Stomach (tissue), 9 donors: ENCODE results near the gene OR51B2. TPM values are rescaled to one million over a fixed set of nuclear protein-coding genes. Genes with fewer than 3 reads are reported as not detected.
"Not testable (repeated sequence)": the region's sequence is repeated elsewhere in the genome, so short reads cannot be mapped to it uniquely, and the experiment has no call there.

ENCODE experiments used
- DNase-seq, 2 donors: peaks; one replicate each; pipeline versions ENCODE4 v3.0.0 to v3.0.0-alpha.2; 2013 to 2019
- H3K27ac ChIP-seq, 5 donors: fragments of 200-600 bp in 4 of 5; sonication (generic) in 4 of 5; one replicate each; pipeline ENCODE4 v1.5.1; 2013 to 2019; ENCODE audit warnings: mild to moderate bottlenecking in 1 of 5, moderate library complexity in 1 of 5
- H3K27me3 ChIP-seq, 3 donors: fragments of 200-600 bp; sonication (generic); one replicate each; pipeline ENCODE4 v1.5.1; 2017 to 2019; ENCODE audit warnings: mixed run types in 1 of 3
- H3K36me3 ChIP-seq, 4 donors: fragments of 200-600 bp; sonication (generic); 1 replicate in 3 of 4; 2 replicates in 1 of 4; pipeline ENCODE4 v1.5.1; 2016 to 2019
- H3K4me1 ChIP-seq, 4 donors: fragments of 200-600 bp; sonication (generic); one replicate each; pipeline ENCODE4 v1.5.1; 2016 to 2019
- H3K4me3 ChIP-seq, 4 donors: fragments of 200-600 bp; sonication (generic) in 3 of 4; one replicate each; pipeline ENCODE4 v1.5.1; 2016 to 2019; ENCODE audit warnings: mild to moderate bottlenecking in 1 of 4
- H3K9me3 ChIP-seq, 4 donors: fragments of 200-600 bp; sonication (generic); one replicate each; pipeline ENCODE4 v1.5.1; 2016 to 2019
- CTCF ChIP-seq, 7 experiments: fragments of 450-650 bp in 4 of 7; fragments of 200-600 bp in 3 of 7; sonication (generic) in 3 of 7; IDR thresholded peaks; one replicate each; pipeline ENCODE4 v1.5.1; 2016 to 2019; ENCODE audit warnings: antibody characterized with exemption in 7 of 7, control low read depth in 2 of 7, mild to moderate bottlenecking in 1 of 7
- EP300 ChIP-seq: sonication (generic); formaldehyde crosslinking; IDR thresholded peaks from one replicate; pipeline ENCODE4 v1.6.1; 2017; ENCODE audit warnings: antibody characterized with exemption
- POLR2A ChIP-seq, 4 donors: fragments of 450-650 bp; IDR thresholded peaks; one replicate each; pipeline ENCODE4 v1.6.1; 2016; ENCODE audit warnings: antibody characterized with exemption in 4 of 4, control low read depth in 2 of 4, mild to moderate bottlenecking in 1 of 4, moderate library complexity in 1 of 4
- POLR2AphosphoS5 ChIP-seq, 3 donors: sonication (generic); formaldehyde crosslinking; IDR thresholded peaks; one replicate each; pipeline ENCODE4 v1.6.1; 2016; ENCODE audit warnings: antibody characterized with exemption in 3 of 3
- WGBS, 5 donors: extraction: QIAGEN DNeasy Blood & Tissue Kit in 3 of 5; methylation state at CpG; one replicate each; pipeline versions ENCODE4 v1.1.5 to v1.1.7; 2013 to 2018; 5-methylcytosine and 5-hydroxymethylcytosine counted together
- intact Hi-C: fragments of 100-400 bp; cut with DNase I; formaldehyde crosslinking; loops from one replicate; pipeline ENCODE4 v1.15.1; 2023; ENCODE audit warnings: low total_unique reads
- polyA plus RNA-seq, 3 donors: library from polyadenylated mRNA; stranded (reverse); fragments of 200-250 nt; gene quantifications; one replicate each; pipeline ENCODE4 v1.2.3, GENCODE V29; 2013
- total RNA-seq, 5 donors: library from RNA; depleted of rRNA; stranded (reverse); fragments of >200 nt; gene quantifications; one replicate each; pipeline versions ENCODE4 v1.1.0 to v1.2.3, GENCODE V29; 2014 to 2016
- donor health status: healthy with polysubstance abuse.
- donor health status: Bipolar disorder and iron deficiency.
- donor health status: healthy.

OR51B2 gene
- total and polyA plus RNA-seq, 8 donors, result 0.92 TPM; not detected in 7

GRCh38 chr11:5366856-5367255, 42.8 kb upstream of the OR51B2 start:
- no peaks in the 10 kb centered on the region for H3K4me1 ChIP-seq
- intact Hi-C loops, result no loop called here
- no peak overlapping the region for H3K4me3 ChIP-seq
- no peaks in the 10 kb centered on the region for H3K36me3 ChIP-seq
- no peaks in the 10 kb centered on the region for H3K27me3 ChIP-seq
- no peak for DNase-seq
- H3K9me3 ChIP-seq, result no peaks in the 10 kb centered on the region
- WGBS, 5 donors, result 12 to 91% (median 58%) methylated on average over 1 of the region's 1 CpG
- TF ChIP-seq CTCF (IDR thresholded peaks at IDR 0.05) (no peak), POLR2A (IDR thresholded peaks at IDR 0.05) (no peak), EP300 (no peak), POLR2AphosphoS5 (IDR thresholded peaks at IDR 0.05) (no peak)
- no peak overlapping the region for H3K27ac ChIP-seq

GRCh38 chr11:5366365-5366764, 42.3 kb upstream of the OR51B2 start:
- H3K36me3 ChIP-seq, H3K27me3 ChIP-seq, intact Hi-C loops, H3K4me3 ChIP-seq, H3K27ac ChIP-seq, H3K9me3 ChIP-seq, H3K4me1 ChIP-seq, DNase-seq: not testable (repeated sequence)
- 78 to 95% (median 87%) methylated on average over 6 of the region's 6 CpGs for WGBS, 5 donors

- Histone ChIP-seq H3K9me3 (no peaks in the 10 kb centered on the region), H3K27me3 (no peaks in the 10 kb centered on the region), H3K4me1 (no peaks in the 10 kb centered on the region), H3K27ac (no peak overlapping the region), H3K36me3 (no peaks in the 10 kb centered on the region), H3K4me3 (no peak overlapping the region)
- WGBS, 5 donors, result 38 to 65% (median 54%) methylated on average over 2 of the region's 2 CpGs
- intact Hi-C loops, result no loop called here
- no peak for TF ChIP-seq POLR2A (IDR thresholded peaks at IDR 0.05)
- no peak for TF ChIP-seq CTCF (IDR thresholded peaks at IDR 0.05)
- TF ChIP-seq EP300, result no peak
- TF ChIP-seq POLR2AphosphoS5 (IDR thresholded peaks at IDR 0.05), result no peak
- DNase-seq, result no peak
These were observed 40.1 kb upstream of the OR51B2 start for GRCh38 chr11:5364214-5364613.

GRCh38 chr11:5363679-5364078, 39.6 kb upstream of the OR51B2 start:
- no peaks in the 10 kb centered on the region for H3K4me1 ChIP-seq
- no peaks in the 10 kb centered on the region for H3K27me3 ChIP-seq
- no peak overlapping the region for H3K27ac ChIP-seq
- no peaks in the 10 kb centered on the region for H3K36me3 ChIP-seq
- H3K9me3 ChIP-seq, result no peaks in the 10 kb centered on the region
- TF ChIP-seq EP300, result no peak
- no peak for TF ChIP-seq POLR2A (IDR thresholded peaks at IDR 0.05)
- no peak for TF ChIP-seq POLR2AphosphoS5 (IDR thresholded peaks at IDR 0.05)
- no peak for TF ChIP-seq CTCF (IDR thresholded peaks at IDR 0.05)
- intact Hi-C loops, result no loop called here
- WGBS, 5 donors, result 79 to 95% (median 93%) methylated on average over 1 of the region's 1 CpG
- H3K4me3 ChIP-seq, result no peak overlapping the region
- DNase-seq, result no peak

- no peaks in the 10 kb centered on the region for H3K9me3 ChIP-seq
- no peaks in the 10 kb centered on the region for H3K36me3 ChIP-seq
- H3K27me3 ChIP-seq, result no peaks in the 10 kb centered on the region
- no peak overlapping the region for H3K27ac ChIP-seq
- no peak for DNase-seq
- intact Hi-C loops, result no loop called here
- TF ChIP-seq POLR2AphosphoS5 (IDR thresholded peaks at IDR 0.05) (no peak), CTCF (IDR thresholded peaks at IDR 0.05) (no peak), POLR2A (IDR thresholded peaks at IDR 0.05) (no peak), EP300 (no peak)
- 52 to 67% (median 58%) methylated on average over 3 of the region's 3 CpGs for WGBS, 5 donors
- no peaks in the 10 kb centered on the region for H3K4me1 ChIP-seq
- no peak overlapping the region for H3K4me3 ChIP-seq
These were observed 38.0 kb upstream of the OR51B2 start for GRCh38 chr11:5362017-5362625.

GRCh38 chr11:5356031-5356430, 31.9 kb upstream of the OR51B2 start:
- H3K27ac ChIP-seq, DNase-seq, H3K36me3 ChIP-seq, H3K27me3 ChIP-seq, H3K4me3 ChIP-seq, H3K9me3 ChIP-seq, intact Hi-C loops, H3K4me1 ChIP-seq: not testable (repeated sequence)
- WGBS, 5 donors, result 77 to 85% (median 84%) methylated on average over 4 to 5 of the region's 5 CpGs
